Right atrium auricular region (tissue), 2 donors: Measurements from ENCODE around the gene SASH1. TPM values are rescaled to one million over a fixed set of nuclear protein-coding genes. Genes with fewer than 3 reads are reported as not detected.
"Not testable (repeated sequence)": the region's sequence is repeated elsewhere in the genome, so short reads cannot be mapped to it uniquely, and the experiment has no call there.

Experiments
- DNase-seq: peaks from one replicate; pipeline ENCODE4 v3.0.0-alpha.2; 2019; ENCODE audit warnings: low spot score
- H3K27ac ChIP-seq, 2 donors: fragments of 200-600 bp; sonication (generic); 1 replicate in 1 of 2; 2 replicates in 1 of 2; pipeline ENCODE4 v1.5.1; 2016 to 2019
- H3K27me3 ChIP-seq, 2 donors: fragments of 200-600 bp; sonication (generic); one replicate each; pipeline versions ENCODE4 v1.5.1 to v1.6.0; 2017 to 2019
- H3K36me3 ChIP-seq: fragments of 200-600 bp; sonication (generic); one replicate; pipeline ENCODE4 v1.5.1; 2016
- H3K4me1 ChIP-seq, 2 donors: fragments of 200-600 bp; sonication (generic); one replicate each; pipeline versions ENCODE4 v1.5.1 to v1.6.0; 2017 to 2019
- H3K4me3 ChIP-seq, 2 donors: fragments of 200-600 bp; sonication (generic); 1 replicate in 1 of 2; 2 replicates in 1 of 2; pipeline ENCODE4 v1.5.1; 2017 to 2019; ENCODE audit warnings: mild to moderate bottlenecking in 1 of 2, moderate library complexity in 1 of 2
- H3K9me3 ChIP-seq, 2 donors: fragments of 200-600 bp; sonication (generic); one replicate each; pipeline ENCODE4 v1.5.1; 2019
- CTCF ChIP-seq, 2 donors: fragments of 200-600 bp; sonication (generic); IDR thresholded peaks; one replicate each; pipeline ENCODE4 v1.5.1; 2019; ENCODE audit warnings: antibody characterized with exemption in 2 of 2
- total RNA-seq, 2 donors: library from RNA; depleted of rRNA; stranded (reverse); fragments of >200 nt; gene quantifications; one replicate each; pipeline ENCODE4 v1.1.0, GENCODE V29; 2016

SASH1 gene
- total RNA-seq, 2 donors from 2014 or later = 39.0 to 42.3 TPM

GRCh38 chr6:148348335-148348734 lies 5.7 kb downstream of the SASH1 start:
- H3K4me3 ChIP-seq = no peak overlapping the region
- H3K27ac ChIP-seq = no peak overlapping the region
- H3K4me1 ChIP-seq = peaks cover 0 to 37% of the 10 kb centered on the region in 2 donors
- H3K27me3 ChIP-seq = no peaks in the 10 kb centered on the region
- no peak for TF ChIP-seq CTCF (IDR thresholded peaks at IDR 0.05)
- H3K36me3 ChIP-seq = peaks cover 6% of the 10 kb centered on the region
- no peaks in the 10 kb centered on the region for H3K9me3 ChIP-seq
- no peak for DNase-seq

GRCh38 chr6:148348778-148349177 lies 6.1 kb downstream of the SASH1 start:
- Histone ChIP-seq H3K36me3 (peaks cover 6% of the 10 kb centered on the region), H3K9me3 (no peaks in the 10 kb centered on the region), H3K4me3 (no peak overlapping the region), H3K27ac (no peak overlapping the region), H3K4me1 (peaks cover 0 to 34% of the 10 kb centered on the region in 2 donors), H3K27me3 (no peaks in the 10 kb centered on the region)
- TF ChIP-seq CTCF (IDR thresholded peaks at IDR 0.05) = no peak
- no peak for DNase-seq

- Histone ChIP-seq H3K4me3 (no peak overlapping the region), H3K36me3 (peaks cover 6% of the 10 kb centered on the region), H3K27ac (no peak overlapping the region), H3K27me3 (no peaks in the 10 kb centered on the region), H3K9me3 (no peaks in the 10 kb centered on the region), H3K4me1 (peaks cover 0 to 27% of the 10 kb centered on the region in 2 donors)
- no peak for DNase-seq
- TF ChIP-seq CTCF (IDR thresholded peaks at IDR 0.05) = no peak
These were observed 6.8 kb downstream of the SASH1 start for GRCh38 chr6:148349466-148349865.

GRCh38 chr6:148351309-148351708 lies 8.7 kb downstream of the SASH1 start:
- TF ChIP-seq CTCF (IDR thresholded peaks at IDR 0.05) = no peak
- no peak overlapping the region for H3K27ac ChIP-seq

GRCh38 chr6:148352421-148352820 lies 9.8 kb downstream of the SASH1 start:
- H3K4me3 ChIP-seq, H3K9me3 ChIP-seq, DNase-seq, H3K27me3 ChIP-seq, H3K27ac ChIP-seq, H3K36me3 ChIP-seq, H3K4me1 ChIP-seq: not testable (repeated sequence)

More at GRCh38 chr6:148351309-148351708, 8.7 kb downstream of the SASH1 start:
- H3K4me3 ChIP-seq = no peak overlapping the region
- no peaks in the 10 kb centered on the region for H3K27me3 ChIP-seq
- DNase-seq = no peak
- H3K4me1 ChIP-seq = peaks cover 0 to 12% of the 10 kb centered on the region in 2 donors
- H3K9me3 ChIP-seq = no peaks in the 10 kb centered on the region
- peaks cover 6% of the 10 kb centered on the region for H3K36me3 ChIP-seq

GRCh38 chr6:148358196-148358785 lies 15.7 kb downstream of the SASH1 start:
- Histone ChIP-seq H3K4me1 (peaks cover 0 to 23% of the 10 kb centered on the region in 2 donors), H3K27ac (no peak overlapping the region), H3K36me3 (no peaks in the 10 kb centered on the region), H3K27me3 (no peaks in the 10 kb centered on the region), H3K9me3 (no peaks in the 10 kb centered on the region), H3K4me3 (no peak overlapping the region)
- no peak for TF ChIP-seq CTCF (IDR thresholded peaks at IDR 0.05)
- DNase-seq = peak; percentile 84
